ENCODE data around the gene RASGEF1C. TPM values are rescaled to one million over a fixed set of nuclear protein-coding genes. Genes with fewer than 3 reads are reported as not detected.

RASGEF1C gene
- total RNA-seq, 1 donor from 2014 or later, result not detected

- peaks cover 9% of the 10 kb centered on the region for H3K27me3 ChIP-seq (ENCODE audit: control insufficient read depth, insufficient read depth, low read length)
- DNase-seq (ENCODE audit: low read depth) (no peak), FAIRE-seq (no peak)
- H3K4me3 ChIP-seq (ENCODE audit: low read depth, low read length), result no peak overlapping the region
- TF ChIP-seq CTCF (IDR thresholded peaks at IDR 0.05; ENCODE audit: insufficient read depth, low read length, severe bottlenecking), result no peak
- H3K36me3 ChIP-seq (ENCODE audit: control insufficient read depth, insufficient read depth, low read length), result no peaks in the 10 kb centered on the region
Observed at GRCh38 chr5:180205916-180206315, 3.1 kb downstream of the RASGEF1C start.

GRCh38 chr5:180204276-180204819, 4.7 kb downstream of the RASGEF1C start:
- Histone ChIP-seq H3K27me3 (ENCODE audit: control insufficient read depth, insufficient read depth, low read length) (peaks cover 9% of the 10 kb centered on the region), H3K4me3 (ENCODE audit: low read depth, low read length) (no peak overlapping the region), H3K36me3 (ENCODE audit: control insufficient read depth, insufficient read depth, low read length) (no peaks in the 10 kb centered on the region)
- no peak for TF ChIP-seq CTCF (IDR thresholded peaks at IDR 0.05; ENCODE audit: insufficient read depth, low read length, severe bottlenecking)
- FAIRE-seq (no peak), DNase-seq (ENCODE audit: low read depth) (peak; percentile 22)

- no peak for TF ChIP-seq CTCF (IDR thresholded peaks at IDR 0.05; ENCODE audit: insufficient read depth, low read length, severe bottlenecking)
Observed at GRCh38 chr5:180202939-180203573, 6.0 kb downstream of the RASGEF1C start.

GRCh38 chr5:180201051-180201987, 7.7 kb downstream of the RASGEF1C start:
- H3K4me3 ChIP-seq (ENCODE audit: low read depth, low read length), result no peak overlapping the region
- FAIRE-seq, result no peak
- TF ChIP-seq CTCF (IDR thresholded peaks at IDR 0.05; ENCODE audit: insufficient read depth, low read length, severe bottlenecking), result no peak
- no peaks in the 10 kb centered on the region for H3K27me3 ChIP-seq (ENCODE audit: control insufficient read depth, insufficient read depth, low read length)
- H3K36me3 ChIP-seq (ENCODE audit: control insufficient read depth, insufficient read depth, low read length), result no peaks in the 10 kb centered on the region
- no peak for DNase-seq (ENCODE audit: low read depth)

More at GRCh38 chr5:180202939-180203573, 6.0 kb downstream of the RASGEF1C start:
- no peak for FAIRE-seq
- no peak overlapping the region for H3K4me3 ChIP-seq (ENCODE audit: low read depth, low read length)
- H3K36me3 ChIP-seq (ENCODE audit: control insufficient read depth, insufficient read depth, low read length), result no peaks in the 10 kb centered on the region
- DNase-seq (ENCODE audit: low read depth), result no peak
- H3K27me3 ChIP-seq (ENCODE audit: control insufficient read depth, insufficient read depth, low read length), result peaks cover 4% of the 10 kb centered on the region

DNA sequence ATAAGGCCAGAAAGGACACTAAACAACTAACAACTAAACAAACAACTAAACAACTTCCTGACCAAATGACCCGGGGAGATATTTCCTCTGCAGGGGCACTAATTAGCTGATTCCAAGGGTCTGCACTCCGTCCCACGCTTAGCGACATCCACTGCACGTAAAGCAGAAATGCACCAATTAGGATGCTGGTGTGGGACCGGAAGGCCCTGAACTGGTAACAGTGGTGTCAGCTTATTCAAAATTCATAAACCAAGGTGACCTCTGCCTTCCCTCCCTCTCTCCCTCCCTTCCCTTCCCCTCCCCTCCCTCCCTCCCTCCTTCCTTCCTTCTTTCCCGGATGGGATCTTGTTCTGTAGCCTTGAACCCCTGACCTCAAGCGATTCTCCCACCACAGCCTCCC, 9.6 kb downstream of the RASGEF1C start:
- no peak for FAIRE-seq
- H3K36me3 ChIP-seq (ENCODE audit: control insufficient read depth, insufficient read depth, low read length), result no peaks in the 10 kb centered on the region
- no peak overlapping the region for H3K4me3 ChIP-seq (ENCODE audit: low read depth, low read length)
- no peak for DNase-seq (ENCODE audit: low read depth)
- TF ChIP-seq CTCF (IDR thresholded peaks at IDR 0.05; ENCODE audit: insufficient read depth, low read length, severe bottlenecking), result no peak
- H3K27me3 ChIP-seq (ENCODE audit: control insufficient read depth, insufficient read depth, low read length), result no peaks in the 10 kb centered on the region

Data from bronchial epithelial cell (primary cell).